Measurements from ENCODE around the gene DYRK4.

DYRK4 gene

GRCh38 chr12:4567073-4567881 lies 5.3 kb downstream of the DYRK4 start:
- no peak overlapping the region for H3K4me3 ChIP-seq (ENCODE audit: low read depth in 1 of 2, low read length in 2 of 2)
- no peaks in the 10 kb centered on the region for H3K9me3 ChIP-seq (ENCODE audit: low read length)
- no peak overlapping the region for H3K9ac ChIP-seq (ENCODE audit: low read length)
- no peak overlapping the region for H3K27ac ChIP-seq (ENCODE audit: low read depth, low read length)
- H3K36me3 ChIP-seq (ENCODE audit: insufficient read depth, low read length): no peaks in the 10 kb centered on the region
- H3K27me3 ChIP-seq (ENCODE audit: control insufficient read depth in 1 of 2, insufficient read depth in 2 of 2, low read length in 2 of 2): peaks cover 0 to 5% of the 10 kb centered on the region in 2 donors
- H3K4me1 ChIP-seq (ENCODE audit: insufficient read depth, low read length): no peaks in the 10 kb centered on the region

GRCh38 chr12:4569261-4569660 lies 7.3 kb downstream of the DYRK4 start:
- Histone ChIP-seq H3K9me3 (ENCODE audit: low read length) (no peaks in the 10 kb centered on the region), H3K36me3 (ENCODE audit: insufficient read depth, low read length) (no peaks in the 10 kb centered on the region), H3K4me3 (ENCODE audit: low read depth in 1 of 2, low read length in 2 of 2) (no peak overlapping the region), H3K4me1 (ENCODE audit: insufficient read depth, low read length) (no peaks in the 10 kb centered on the region), H3K9ac (ENCODE audit: low read length) (no peak overlapping the region), H3K27ac (ENCODE audit: low read depth, low read length) (no peak overlapping the region), H3K27me3 (ENCODE audit: control insufficient read depth in 1 of 2, insufficient read depth in 2 of 2, low read length in 2 of 2) (no peaks in the 10 kb centered on the region)

GRCh38 chr12:4572680-4573079 lies 10.7 kb downstream of the DYRK4 start:
- Histone ChIP-seq H3K27ac (ENCODE audit: low read depth, low read length) (no peak overlapping the region), H3K36me3 (ENCODE audit: insufficient read depth, low read length) (no peaks in the 10 kb centered on the region), H3K27me3 (ENCODE audit: control insufficient read depth in 1 of 2, insufficient read depth in 2 of 2, low read length in 2 of 2) (no peaks in the 10 kb centered on the region), H3K4me1 (ENCODE audit: insufficient read depth, low read length) (no peaks in the 10 kb centered on the region), H3K4me3 (ENCODE audit: low read depth in 1 of 2, low read length in 2 of 2) (no peak overlapping the region), H3K9me3 (ENCODE audit: low read length) (no peaks in the 10 kb centered on the region), H3K9ac (ENCODE audit: low read length) (no peak overlapping the region)

GRCh38 chr12:4579305-4580102 lies 17.5 kb downstream of the DYRK4 start:
- Histone ChIP-seq H3K9ac (ENCODE audit: low read length) (no peak overlapping the region), H3K9me3 (ENCODE audit: low read length) (no peaks in the 10 kb centered on the region), H3K27ac (ENCODE audit: low read depth, low read length) (no peak overlapping the region), H3K27me3 (ENCODE audit: control insufficient read depth in 1 of 2, insufficient read depth in 2 of 2, low read length in 2 of 2) (no peaks in the 10 kb centered on the region), H3K4me1 (ENCODE audit: insufficient read depth, low read length) (no peaks in the 10 kb centered on the region), H3K4me3 (ENCODE audit: low read depth in 1 of 2, low read length in 2 of 2) (no peak overlapping the region), H3K36me3 (ENCODE audit: insufficient read depth, low read length) (no peaks in the 10 kb centered on the region)

GRCh38 chr12:4580281-4580688 lies 18.3 kb downstream of the DYRK4 start:
- Histone ChIP-seq H3K27me3 (ENCODE audit: control insufficient read depth in 1 of 2, insufficient read depth in 2 of 2, low read length in 2 of 2) (no peaks in the 10 kb centered on the region), H3K27ac (ENCODE audit: low read depth, low read length) (no peak overlapping the region), H3K4me1 (ENCODE audit: insufficient read depth, low read length) (no peaks in the 10 kb centered on the region), H3K9me3 (ENCODE audit: low read length) (no peaks in the 10 kb centered on the region), H3K9ac (ENCODE audit: low read length) (no peak overlapping the region), H3K4me3 (ENCODE audit: low read depth in 1 of 2, low read length in 2 of 2) (no peak overlapping the region), H3K36me3 (ENCODE audit: insufficient read depth, low read length) (no peaks in the 10 kb centered on the region)

- Histone ChIP-seq H3K36me3 (ENCODE audit: insufficient read depth, low read length) (no peaks in the 10 kb centered on the region), H3K4me1 (ENCODE audit: insufficient read depth, low read length) (no peaks in the 10 kb centered on the region), H3K4me3 (ENCODE audit: low read depth in 1 of 2, low read length in 2 of 2) (no peak overlapping the region), H3K27me3 (ENCODE audit: control insufficient read depth in 1 of 2, insufficient read depth in 2 of 2, low read length in 2 of 2) (no peaks in the 10 kb centered on the region), H3K9me3 (ENCODE audit: low read length) (no peaks in the 10 kb centered on the region), H3K27ac (ENCODE audit: low read depth, low read length) (no peak overlapping the region), H3K9ac (ENCODE audit: low read length) (no peak overlapping the region)
Observed at GRCh38 chr12:4584281-4584680, 22.3 kb downstream of the DYRK4 start.

GRCh38 chr12:4584896-4585295 lies 22.9 kb downstream of the DYRK4 start:
- H3K4me1 ChIP-seq (ENCODE audit: insufficient read depth, low read length): no peaks in the 10 kb centered on the region
- H3K4me3 ChIP-seq (ENCODE audit: low read depth in 1 of 2, low read length in 2 of 2): no peak overlapping the region
- no peak overlapping the region for H3K27ac ChIP-seq (ENCODE audit: low read depth, low read length)
- no peaks in the 10 kb centered on the region for H3K27me3 ChIP-seq (ENCODE audit: control insufficient read depth in 1 of 2, insufficient read depth in 2 of 2, low read length in 2 of 2)
- H3K9me3 ChIP-seq (ENCODE audit: low read length): no peaks in the 10 kb centered on the region
- no peaks in the 10 kb centered on the region for H3K36me3 ChIP-seq (ENCODE audit: insufficient read depth, low read length)
- no peak overlapping the region for H3K9ac ChIP-seq (ENCODE audit: low read length)

GRCh38 chr12:4586500-4586899 lies 24.5 kb downstream of the DYRK4 start:
- Histone ChIP-seq H3K27ac (ENCODE audit: low read depth, low read length) (no peak overlapping the region), H3K4me3 (ENCODE audit: low read depth in 1 of 2, low read length in 2 of 2) (no peak overlapping the region), H3K9ac (ENCODE audit: low read length) (no peak overlapping the region), H3K36me3 (ENCODE audit: insufficient read depth, low read length) (no peaks in the 10 kb centered on the region), H3K4me1 (ENCODE audit: insufficient read depth, low read length) (no peaks in the 10 kb centered on the region), H3K9me3 (ENCODE audit: low read length) (no peaks in the 10 kb centered on the region), H3K27me3 (ENCODE audit: control insufficient read depth in 1 of 2, insufficient read depth in 2 of 2, low read length in 2 of 2) (no peaks in the 10 kb centered on the region)

GRCh38 chr12:4587108-4587507 lies 25.1 kb downstream of the DYRK4 start:
- no peak overlapping the region for H3K27ac ChIP-seq (ENCODE audit: low read depth, low read length)
- H3K27me3 ChIP-seq (ENCODE audit: control insufficient read depth in 1 of 2, insufficient read depth in 2 of 2, low read length in 2 of 2): no peaks in the 10 kb centered on the region
- no peak overlapping the region for H3K9ac ChIP-seq (ENCODE audit: low read length)
- H3K36me3 ChIP-seq (ENCODE audit: insufficient read depth, low read length): no peaks in the 10 kb centered on the region
- no peak overlapping the region for H3K4me3 ChIP-seq (ENCODE audit: low read depth in 1 of 2, low read length in 2 of 2)
- no peaks in the 10 kb centered on the region for H3K4me1 ChIP-seq (ENCODE audit: insufficient read depth, low read length)
- H3K9me3 ChIP-seq (ENCODE audit: low read length): no peaks in the 10 kb centered on the region

- no peaks in the 10 kb centered on the region for H3K4me1 ChIP-seq (ENCODE audit: insufficient read depth, low read length)
- no peaks in the 10 kb centered on the region for H3K27me3 ChIP-seq (ENCODE audit: control insufficient read depth in 1 of 2, insufficient read depth in 2 of 2, low read length in 2 of 2)
- H3K4me3 ChIP-seq (ENCODE audit: low read depth in 1 of 2, low read length in 2 of 2): no peak overlapping the region
- no peaks in the 10 kb centered on the region for H3K36me3 ChIP-seq (ENCODE audit: insufficient read depth, low read length)
- no peaks in the 10 kb centered on the region for H3K9me3 ChIP-seq (ENCODE audit: low read length)
- H3K9ac ChIP-seq (ENCODE audit: low read length): no peak overlapping the region
- no peak overlapping the region for H3K27ac ChIP-seq (ENCODE audit: low read depth, low read length)
Observed at GRCh38 chr12:4588916-4589315, 26.9 kb downstream of the DYRK4 start.

- H3K9ac ChIP-seq (ENCODE audit: low read length): no peak overlapping the region
- H3K4me1 ChIP-seq (ENCODE audit: insufficient read depth, low read length): no peaks in the 10 kb centered on the region
- H3K27me3 ChIP-seq (ENCODE audit: control insufficient read depth in 1 of 2, insufficient read depth in 2 of 2, low read length in 2 of 2): no peaks in the 10 kb centered on the region
- H3K4me3 ChIP-seq (ENCODE audit: low read depth in 1 of 2, low read length in 2 of 2): no peak overlapping the region
- H3K27ac ChIP-seq (ENCODE audit: low read depth, low read length): no peak overlapping the region
- no peaks in the 10 kb centered on the region for H3K9me3 ChIP-seq (ENCODE audit: low read length)
- H3K36me3 ChIP-seq (ENCODE audit: insufficient read depth, low read length): no peaks in the 10 kb centered on the region
Observed at GRCh38 chr12:4589941-4590340, 27.9 kb downstream of the DYRK4 start.
